HG03108 (cell line): ENCODE results near the gene RALGDS.
"Not testable (repeated sequence)": the region's sequence is repeated elsewhere in the genome, so short reads cannot be mapped to it uniquely, and the experiment has no call there.

Experiments used
- ATAC-seq: cut with Tn5 transposase; IDR thresholded peaks from one replicate; pipeline ENCODE4 v1.9.1; 2021; ENCODE audit warnings: moderate library complexity; ENCODE audit not compliant: unreplicated experiment

RALGDS gene

GRCh38 chr9:133071484-133072150 is 49.4 kb downstream of the RALGDS start:
- no peak for ATAC-seq

- not testable (repeated sequence) for ATAC-seq
These were observed 50.1 kb downstream of the RALGDS start for GRCh38 chr9:133070985-133071384.

- ATAC-seq: not testable (repeated sequence)
These were observed 50.5 kb downstream of the RALGDS start for GRCh38 chr9:133070500-133070961.

GRCh38 chr9:133068431-133068830 is 52.6 kb downstream of the RALGDS start:
- ATAC-seq: not testable (repeated sequence)

GRCh38 chr9:133067813-133068212 is 53.2 kb downstream of the RALGDS start:
- ATAC-seq: no peak

DNA sequence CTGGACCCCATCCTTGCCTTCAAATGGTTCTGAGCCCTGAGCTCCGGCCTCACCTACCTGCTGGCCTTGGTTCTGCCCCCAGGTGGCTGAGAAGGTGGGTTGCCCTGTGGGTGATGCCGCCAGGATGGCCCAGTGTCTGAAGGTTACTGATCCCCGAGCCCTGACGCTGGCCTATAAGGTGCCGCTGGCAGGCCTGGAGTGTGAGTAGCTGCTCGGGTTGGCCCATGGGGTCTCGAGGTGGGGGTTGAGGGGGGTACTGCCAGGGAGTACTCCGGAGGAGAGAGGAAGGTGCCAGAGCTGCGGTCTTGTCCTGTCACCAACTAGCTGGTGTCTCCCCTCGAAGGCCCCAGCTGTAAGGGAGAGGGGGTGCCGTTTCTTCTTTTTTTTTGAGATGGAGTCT is 54.0 kb downstream of the RALGDS start:
- no peak for ATAC-seq

DNA sequence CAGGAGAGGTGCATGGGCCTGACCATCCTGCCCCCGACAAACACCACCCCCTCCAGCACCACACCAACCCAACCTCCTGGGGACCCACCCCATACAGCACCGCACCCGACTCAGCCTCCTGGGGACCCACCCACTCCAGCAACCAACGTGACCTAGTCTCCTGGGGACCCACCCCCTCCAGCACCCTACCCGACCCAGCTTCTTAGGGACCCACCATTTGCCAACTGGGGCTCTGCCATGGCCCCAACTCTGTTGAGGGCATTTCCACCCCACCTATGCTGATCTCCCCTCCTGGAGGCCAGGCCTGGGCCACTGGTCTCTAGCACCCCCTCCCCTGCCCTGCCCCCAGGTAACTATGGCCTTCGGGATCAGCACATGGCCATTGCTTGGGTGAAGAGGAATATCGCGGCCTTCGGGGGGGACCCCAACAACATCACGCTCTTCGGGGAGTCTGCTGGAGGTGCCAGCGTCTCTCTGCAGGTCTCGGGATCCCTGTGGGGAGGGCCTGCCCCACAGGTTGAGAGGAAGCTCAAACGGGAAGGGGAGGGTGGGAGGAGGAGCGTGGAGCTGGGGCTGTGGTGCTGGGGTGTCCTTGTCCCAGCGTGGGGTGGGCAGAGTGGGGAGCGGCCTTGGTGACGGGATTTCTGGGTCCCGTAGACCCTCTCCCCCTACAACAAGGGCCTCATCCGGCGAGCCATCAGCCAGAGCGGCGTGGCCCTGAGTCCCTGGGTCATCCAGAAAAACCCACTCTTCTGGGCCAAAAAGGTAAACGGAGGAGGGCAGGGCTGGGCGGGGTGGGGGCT is 54.7 kb downstream of the RALGDS start:
- ATAC-seq: no peak

GRCh38 chr9:133065070-133065388 is 56.0 kb downstream of the RALGDS start:
- no peak for ATAC-seq

GRCh38 chr9:133064241-133065069 is 56.6 kb downstream of the RALGDS start:
- no peak for ATAC-seq

GRCh38 chr9:133063500-133064231 is 57.4 kb downstream of the RALGDS start:
- no peak for ATAC-seq

GRCh38 chr9:133063159-133063499 is 57.9 kb downstream of the RALGDS start:
- no peak for ATAC-seq

DNA sequence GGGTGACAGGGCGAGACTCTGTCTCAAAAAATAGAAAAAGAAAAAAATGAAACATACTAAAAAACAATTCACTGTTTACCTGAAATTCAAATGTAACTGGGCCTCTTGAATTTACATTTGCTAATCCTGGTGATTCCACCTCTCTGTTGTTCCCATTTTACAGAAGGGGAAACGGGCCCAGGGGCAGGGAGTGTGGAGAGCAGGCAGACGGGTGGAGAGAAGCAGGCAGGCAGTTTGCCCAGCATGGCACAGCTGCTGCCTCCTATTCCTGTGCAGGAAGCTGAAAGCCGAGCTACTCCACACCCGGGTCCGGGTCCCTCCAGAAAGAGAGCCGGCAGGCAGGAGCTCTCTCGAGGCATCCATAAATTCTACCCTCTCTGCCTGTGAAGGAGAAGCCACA is 58.5 kb downstream of the RALGDS start:
- not testable (repeated sequence) for ATAC-seq

DNA sequence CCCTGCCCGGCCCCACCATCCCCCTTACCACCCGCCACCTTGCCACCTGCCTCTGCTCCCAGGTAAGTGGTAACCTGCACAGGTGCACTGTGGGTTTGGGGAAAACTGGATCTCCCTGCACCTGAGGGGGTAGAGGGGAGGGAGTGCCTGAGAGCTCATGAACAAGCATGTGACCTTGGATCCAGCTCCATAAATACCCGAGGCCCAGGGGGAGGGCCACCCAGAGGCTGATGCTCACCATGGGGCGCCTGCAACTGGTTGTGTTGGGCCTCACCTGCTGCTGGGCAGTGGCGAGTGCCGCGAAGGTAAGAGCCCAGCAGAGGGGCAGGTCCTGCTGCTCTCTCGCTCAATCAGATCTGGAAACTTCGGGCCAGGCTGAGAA is 59.3 kb downstream of the RALGDS start, which contains the start of gene CEL:
Gene CEL, plus strand, starts transcription at position 218 of the 382 bp plus-strand sequence. Its CDS starts 22 bp downstream, at position 240.
- not testable (repeated sequence) for ATAC-seq

- ATAC-seq: not testable (repeated sequence)
These were observed 59.8 kb downstream of the RALGDS start for GRCh38 chr9:133061019-133061763.

- ATAC-seq: no peak
These were observed 60.6 kb downstream of the RALGDS start for GRCh38 chr9:133060417-133060841.

DNA sequence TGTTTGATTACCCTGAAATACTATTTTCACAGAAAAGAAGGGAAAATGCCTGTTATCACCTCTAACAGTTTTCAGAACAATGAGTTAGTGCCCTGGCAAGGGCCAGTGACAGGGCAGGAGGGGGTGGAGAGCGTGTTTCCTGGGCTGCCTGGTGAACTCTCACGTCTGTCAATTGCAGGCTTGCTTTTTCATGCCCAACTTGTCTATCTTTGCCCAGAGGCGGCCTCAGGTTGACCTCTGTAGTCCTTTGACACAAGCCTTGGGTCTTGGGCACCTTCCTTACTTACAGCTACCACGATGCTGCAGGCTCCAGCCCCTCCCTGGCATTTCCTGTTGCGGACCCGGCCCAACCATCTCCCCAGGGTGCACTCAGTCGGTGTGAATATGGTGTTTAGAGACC is 61.4 kb downstream of the RALGDS start:
- ATAC-seq: no peak

DNA sequence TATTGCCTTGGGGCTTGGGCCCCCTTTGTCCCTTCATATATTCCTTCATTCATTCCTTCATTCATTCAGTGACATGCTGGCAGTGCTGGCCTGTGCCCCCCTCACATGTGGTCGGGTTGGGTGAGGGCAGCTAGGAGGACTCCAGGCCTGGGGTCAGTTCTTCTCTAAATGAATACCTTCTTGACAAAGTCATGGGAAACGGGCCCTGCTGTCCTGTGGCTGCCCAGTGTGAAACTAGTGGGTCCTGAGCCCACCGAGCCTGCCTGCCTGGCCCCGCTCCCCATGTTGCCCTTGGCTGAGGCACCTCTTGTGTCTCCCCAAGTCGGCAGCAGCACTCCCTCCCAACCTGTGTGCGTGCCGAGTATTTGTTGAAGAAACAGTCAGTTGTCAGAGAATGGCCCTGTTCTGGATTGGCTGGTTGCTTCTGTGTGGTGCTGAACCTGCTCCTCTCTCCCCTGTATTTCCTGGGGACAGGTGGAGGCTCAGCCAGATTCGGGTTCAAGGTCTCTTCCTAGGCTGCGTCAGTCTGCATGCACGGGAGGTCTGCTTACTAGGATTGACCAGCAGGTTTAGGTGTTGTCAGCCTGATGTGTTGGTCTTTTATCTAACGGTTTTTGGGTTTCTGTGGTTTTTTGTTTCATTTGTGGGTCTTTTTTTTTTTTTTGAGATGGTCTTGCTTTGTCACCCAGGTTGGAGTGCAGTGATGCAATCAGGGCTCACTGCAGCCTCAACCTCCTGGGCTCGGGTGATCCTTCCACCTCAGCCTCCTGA is 62.3 kb downstream of the RALGDS start:
- no peak for ATAC-seq

- no peak for ATAC-seq
These were observed 63.0 kb downstream of the RALGDS start for GRCh38 chr9:133058071-133058470.

- ATAC-seq: no peak
These were observed 63.5 kb downstream of the RALGDS start for GRCh38 chr9:133057553-133057952.
